ENCODE results near the gene PNPT1. TPM values are rescaled to one million over a fixed set of nuclear protein-coding genes. Genes with fewer than 3 reads are reported as not detected.

The PNPT1 gene
- total and polyA plus RNA-seq, 2 donors from 2014 or later = 9.0 to 19.8 TPM

GRCh38 chr2:55721596-55722215, 28.1 kb upstream of the PNPT1 start:
- TF ChIP-seq, protein P1, sequence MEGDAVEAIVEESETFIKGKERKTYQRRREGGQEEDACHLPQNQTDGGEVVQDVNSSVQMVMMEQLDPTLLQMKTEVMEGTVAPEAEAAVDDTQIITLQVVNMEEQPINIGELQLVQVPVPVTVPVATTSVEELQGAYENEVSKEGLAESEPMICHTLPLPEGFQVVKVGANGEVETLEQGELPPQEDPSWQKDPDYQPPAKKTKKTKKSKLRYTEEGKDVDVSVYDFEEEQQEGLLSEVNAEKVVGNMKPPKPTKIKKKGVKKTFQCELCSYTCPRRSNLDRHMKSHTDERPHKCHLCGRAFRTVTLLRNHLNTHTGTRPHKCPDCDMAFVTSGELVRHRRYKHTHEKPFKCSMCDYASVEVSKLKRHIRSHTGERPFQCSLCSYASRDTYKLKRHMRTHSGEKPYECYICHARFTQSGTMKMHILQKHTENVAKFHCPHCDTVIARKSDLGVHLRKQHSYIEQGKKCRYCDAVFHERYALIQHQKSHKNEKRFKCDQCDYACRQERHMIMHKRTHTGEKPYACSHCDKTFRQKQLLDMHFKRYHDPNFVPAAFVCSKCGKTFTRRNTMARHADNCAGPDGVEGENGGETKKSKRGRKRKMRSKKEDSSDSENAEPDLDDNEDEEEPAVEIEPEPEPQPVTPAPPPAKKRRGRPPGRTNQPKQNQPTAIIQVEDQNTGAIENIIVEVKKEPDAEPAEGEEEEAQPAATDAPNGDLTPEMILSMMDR (IDR thresholded peaks at IDR 0.05; ENCODE audit: borderline replicate concordance, extremely low read depth, insufficient read depth) = no peak
- Histone ChIP-seq H3K36me3 (ENCODE audit: control insufficient read depth in 2 of 3, insufficient read depth in 3 of 3, low read length in 3 of 3) (no peaks in the 10 kb centered on the region), H3K4me1 (ENCODE audit: control insufficient read depth in 2 of 3, insufficient read depth in 2 of 3, low read depth in 1 of 3, low read length in 3 of 3) (no peaks in the 10 kb centered on the region), H3K27me3 (ENCODE audit: control insufficient read depth, insufficient read depth, low read length) (no peaks in the 10 kb centered on the region), H3K9me3 (ENCODE audit: control insufficient read depth in 2 of 3, insufficient read depth in 1 of 3, low read length in 3 of 3) (no peaks in the 10 kb centered on the region), H3K9ac (ENCODE audit: low read length in 3 of 3) (no peak overlapping the region), H3K4me3 (ENCODE audit: low read length in 3 of 3) (no peak overlapping the region), H3K27ac (ENCODE audit: low read depth in 2 of 2, low read length in 2 of 2) (no peak overlapping the region)
- FAIRE-seq (no peak), DNase-seq (peak in 2 of 5 donors; percentile 73 to 74)
- intact Hi-C loops (cut with DNase I) = loop anchor here (10.0 kb wide), 1 partner anchor 293 kb away; no protein-coding TSS in a partner anchor

GRCh38 chr2:55720417-55720816, 26.8 kb upstream of the PNPT1 start:
- Histone ChIP-seq H3K27ac (ENCODE audit: low read depth in 2 of 2, low read length in 2 of 2) (no peak overlapping the region), H3K4me3 (ENCODE audit: low read length in 3 of 3) (no peak overlapping the region), H3K36me3 (ENCODE audit: control insufficient read depth in 2 of 3, insufficient read depth in 3 of 3, low read length in 3 of 3) (no peaks in the 10 kb centered on the region), H3K4me1 (ENCODE audit: control insufficient read depth in 2 of 3, insufficient read depth in 2 of 3, low read depth in 1 of 3, low read length in 3 of 3) (no peaks in the 10 kb centered on the region), H3K9ac (ENCODE audit: low read length in 3 of 3) (no peak overlapping the region), H3K27me3 (ENCODE audit: control insufficient read depth, insufficient read depth, low read length) (no peaks in the 10 kb centered on the region), H3K9me3 (ENCODE audit: control insufficient read depth in 2 of 3, insufficient read depth in 1 of 3, low read length in 3 of 3) (no peaks in the 10 kb centered on the region)
- intact Hi-C loops (cut with DNase I) = loop anchor here (10.0 kb wide), 1 partner anchor 294 kb away; no protein-coding TSS in a partner anchor
- no peak for FAIRE-seq
- no peak for DNase-seq
- TF ChIP-seq, protein P1 (IDR thresholded peaks at IDR 0.05; ENCODE audit: borderline replicate concordance, extremely low read depth, insufficient read depth) = no peak

GRCh38 chr2:55719852-55720251, 26.2 kb upstream of the PNPT1 start:
- Histone ChIP-seq H3K4me1 (ENCODE audit: control insufficient read depth in 2 of 3, insufficient read depth in 2 of 3, low read depth in 1 of 3, low read length in 3 of 3) (no peaks in the 10 kb centered on the region), H3K4me3 (ENCODE audit: low read length in 3 of 3) (no peak overlapping the region), H3K9me3 (ENCODE audit: control insufficient read depth in 2 of 3, insufficient read depth in 1 of 3, low read length in 3 of 3) (no peaks in the 10 kb centered on the region), H3K36me3 (ENCODE audit: control insufficient read depth in 2 of 3, insufficient read depth in 3 of 3, low read length in 3 of 3) (no peaks in the 10 kb centered on the region), H3K27me3 (ENCODE audit: control insufficient read depth, insufficient read depth, low read length) (no peaks in the 10 kb centered on the region), H3K9ac (ENCODE audit: low read length in 3 of 3) (no peak overlapping the region), H3K27ac (ENCODE audit: low read depth in 2 of 2, low read length in 2 of 2) (no peak overlapping the region)
- TF ChIP-seq, protein P1 (IDR thresholded peaks at IDR 0.05; ENCODE audit: borderline replicate concordance, extremely low read depth, insufficient read depth) = no peak
- FAIRE-seq (no peak), DNase-seq (no peak)
- intact Hi-C loops (cut with DNase I) = loop anchor here (10.0 kb wide), 2 partner anchors 295 to 415 kb away; no protein-coding TSS in a partner anchor
